Fibroblast of lung (primary cell): Measurements from ENCODE around the gene KCNIP4.

ENCODE experiments used
- EZH2 ChIP-seq: IDR thresholded peaks from 2 replicates; pipeline ENCODE4 v1.5.1; 2012; ENCODE audit warnings: low read length, control low read depth, mild to moderate bottlenecking; ENCODE audit errors: missing control alignments
- TF ChIP-seq, protein P1 (sequence below), 2 donors: IDR thresholded peaks in 1 of 2; conservative IDR thresholded peaks in 1 of 2; 1 replicate in 1 of 2; 2 replicates in 1 of 2; pipeline ENCODE4 v1.5.1; 2011 to 2012; ENCODE audit warnings: low read length in 2 of 2, control low read depth in 1 of 2, inconsistent platforms in 1 of 2, low read depth in 1 of 2, mild to moderate bottlenecking in 1 of 2

DNA sequence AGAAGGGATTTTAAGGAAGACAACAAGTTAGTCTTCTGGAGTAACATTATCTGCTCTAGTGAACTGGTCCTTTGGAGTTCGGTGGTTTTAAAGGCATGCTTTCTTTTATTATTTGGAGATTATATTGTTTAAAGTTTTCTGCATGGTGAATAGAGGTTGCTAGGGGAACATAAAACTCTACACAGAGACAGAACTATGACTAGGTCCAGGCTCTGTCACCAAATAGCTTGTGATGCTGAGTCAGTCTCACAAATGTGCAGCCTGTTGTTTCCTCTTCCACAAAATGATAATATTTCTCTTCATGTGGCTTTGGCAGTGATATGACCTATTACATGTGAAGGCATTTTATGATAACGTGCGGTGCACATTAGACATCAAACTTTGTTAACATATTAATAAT, 1115.7 kb downstream of the KCNIP4 start:
- TF ChIP-seq, protein P1, sequence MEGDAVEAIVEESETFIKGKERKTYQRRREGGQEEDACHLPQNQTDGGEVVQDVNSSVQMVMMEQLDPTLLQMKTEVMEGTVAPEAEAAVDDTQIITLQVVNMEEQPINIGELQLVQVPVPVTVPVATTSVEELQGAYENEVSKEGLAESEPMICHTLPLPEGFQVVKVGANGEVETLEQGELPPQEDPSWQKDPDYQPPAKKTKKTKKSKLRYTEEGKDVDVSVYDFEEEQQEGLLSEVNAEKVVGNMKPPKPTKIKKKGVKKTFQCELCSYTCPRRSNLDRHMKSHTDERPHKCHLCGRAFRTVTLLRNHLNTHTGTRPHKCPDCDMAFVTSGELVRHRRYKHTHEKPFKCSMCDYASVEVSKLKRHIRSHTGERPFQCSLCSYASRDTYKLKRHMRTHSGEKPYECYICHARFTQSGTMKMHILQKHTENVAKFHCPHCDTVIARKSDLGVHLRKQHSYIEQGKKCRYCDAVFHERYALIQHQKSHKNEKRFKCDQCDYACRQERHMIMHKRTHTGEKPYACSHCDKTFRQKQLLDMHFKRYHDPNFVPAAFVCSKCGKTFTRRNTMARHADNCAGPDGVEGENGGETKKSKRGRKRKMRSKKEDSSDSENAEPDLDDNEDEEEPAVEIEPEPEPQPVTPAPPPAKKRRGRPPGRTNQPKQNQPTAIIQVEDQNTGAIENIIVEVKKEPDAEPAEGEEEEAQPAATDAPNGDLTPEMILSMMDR (conservative IDR thresholded peaks at IDR 0.05 in 1 of 2, IDR thresholded peaks at IDR 0.05 in 1 of 2; ENCODE audit: low read depth in 1 of 2, low read length in 2 of 2) = no peak
- TF ChIP-seq EZH2 = no peak
